Smooth muscle cell of trachea (primary cell): ENCODE results near the gene CRYZL1. TPM values are rescaled to one million over a fixed set of nuclear protein-coding genes. Genes with fewer than 3 reads are reported as not detected.

ENCODE experiments used
- total RNA-seq: library from RNA; depleted of rRNA; stranded (reverse); fragments of >200 nt; gene quantifications from 2 replicates; pipeline ENCODE4 v1.2.1, GENCODE V29; 2014

CRYZL1 gene
- total RNA-seq, result 36.9 and 41.2 TPM in 2 replicates

DNA sequence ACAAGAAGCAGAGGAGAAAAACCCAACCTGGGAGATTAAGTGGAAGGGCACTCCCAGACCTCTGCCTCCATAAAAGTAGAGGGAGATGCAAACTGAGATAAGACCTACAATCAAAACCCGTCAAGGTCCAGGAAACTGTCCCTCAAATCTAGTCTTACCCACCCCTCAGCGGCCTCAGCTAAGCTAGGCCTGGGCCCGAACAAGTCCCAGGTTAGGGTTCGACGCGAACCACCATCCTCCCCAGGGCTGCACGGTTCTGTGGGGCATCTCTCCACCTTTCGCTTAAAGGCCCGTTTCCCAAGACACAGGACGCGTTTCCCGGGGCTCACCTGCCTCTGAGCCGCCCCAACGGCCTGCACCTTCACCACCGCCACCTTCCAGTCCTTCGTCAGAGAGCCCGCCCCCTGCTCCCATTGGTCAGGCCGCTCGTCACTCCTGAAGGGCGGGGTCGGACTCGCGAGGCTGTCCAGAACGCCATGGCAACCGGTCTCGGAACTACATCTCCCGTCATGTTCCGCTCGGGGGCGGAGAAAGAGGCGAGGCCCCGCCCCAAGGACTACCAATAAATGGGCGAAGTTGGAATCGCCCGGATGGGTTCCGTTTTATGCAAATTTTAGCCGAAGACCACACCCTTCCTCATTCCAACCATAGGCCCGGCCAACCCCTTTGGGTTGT, at the start of gene CRYZL1:
CRYZL1 (minus strand) TSS at position 390 of the 675 bp plus-strand sequence. CDS start 10,190 bp downstream, outside the sequence.

GRCh38 chr21:33642027-33642895, 720 bp upstream of the CRYZL1 start, which contains the start of gene ITSN1:
TSS of gene ITSN1 (plus strand) at chr21:33642501. CDS start at chr21:33718829, 76,328 bp downstream.

DNA sequence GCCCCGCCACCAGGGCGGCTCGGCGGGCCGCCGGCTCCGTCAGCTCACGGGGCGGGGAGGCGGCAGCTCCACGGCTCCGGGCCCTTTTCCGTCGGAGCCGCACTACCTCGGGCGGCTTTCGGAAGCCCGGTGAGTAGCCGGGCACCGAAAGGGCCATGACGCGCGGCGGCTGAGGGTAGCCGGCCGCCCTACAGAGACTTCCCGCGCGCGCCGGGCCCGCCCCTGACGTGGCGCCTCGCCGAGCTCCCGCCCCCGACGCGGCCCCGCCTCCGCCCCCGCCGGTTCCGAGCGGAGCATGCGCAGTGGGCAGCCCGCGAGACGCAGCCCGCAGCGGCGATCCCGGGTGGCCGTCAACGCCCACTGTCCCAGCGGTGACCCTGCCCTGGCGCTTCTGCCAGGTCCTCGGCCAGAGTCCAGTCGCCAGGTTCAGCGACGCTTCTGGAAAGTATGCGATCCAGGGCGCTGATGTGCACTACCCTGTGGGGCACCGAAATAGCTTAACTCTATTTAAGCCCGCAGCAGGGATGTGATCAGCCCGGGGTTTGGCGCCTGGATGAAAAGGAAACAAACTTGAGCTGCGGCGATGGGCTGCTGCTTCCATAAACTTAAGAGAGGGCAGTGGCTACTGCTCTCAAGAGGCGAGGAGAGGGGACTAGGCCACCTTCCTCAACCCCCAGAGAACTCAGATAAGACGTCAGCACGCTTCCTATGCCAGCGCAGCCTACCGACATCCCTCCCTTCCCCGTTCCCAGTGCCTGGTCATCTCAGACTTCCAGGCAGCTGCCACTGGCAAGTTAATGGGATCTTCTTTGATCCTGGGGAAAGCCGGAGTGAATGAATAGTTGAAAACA, 52.8 kb downstream of the CRYZL1 start, which contains the start of gene DONSON:
DONSON (minus strand) TSS at position 200 of the 851 bp plus-strand sequence; CDS start at position 157, 43 bp downstream.

DNA sequence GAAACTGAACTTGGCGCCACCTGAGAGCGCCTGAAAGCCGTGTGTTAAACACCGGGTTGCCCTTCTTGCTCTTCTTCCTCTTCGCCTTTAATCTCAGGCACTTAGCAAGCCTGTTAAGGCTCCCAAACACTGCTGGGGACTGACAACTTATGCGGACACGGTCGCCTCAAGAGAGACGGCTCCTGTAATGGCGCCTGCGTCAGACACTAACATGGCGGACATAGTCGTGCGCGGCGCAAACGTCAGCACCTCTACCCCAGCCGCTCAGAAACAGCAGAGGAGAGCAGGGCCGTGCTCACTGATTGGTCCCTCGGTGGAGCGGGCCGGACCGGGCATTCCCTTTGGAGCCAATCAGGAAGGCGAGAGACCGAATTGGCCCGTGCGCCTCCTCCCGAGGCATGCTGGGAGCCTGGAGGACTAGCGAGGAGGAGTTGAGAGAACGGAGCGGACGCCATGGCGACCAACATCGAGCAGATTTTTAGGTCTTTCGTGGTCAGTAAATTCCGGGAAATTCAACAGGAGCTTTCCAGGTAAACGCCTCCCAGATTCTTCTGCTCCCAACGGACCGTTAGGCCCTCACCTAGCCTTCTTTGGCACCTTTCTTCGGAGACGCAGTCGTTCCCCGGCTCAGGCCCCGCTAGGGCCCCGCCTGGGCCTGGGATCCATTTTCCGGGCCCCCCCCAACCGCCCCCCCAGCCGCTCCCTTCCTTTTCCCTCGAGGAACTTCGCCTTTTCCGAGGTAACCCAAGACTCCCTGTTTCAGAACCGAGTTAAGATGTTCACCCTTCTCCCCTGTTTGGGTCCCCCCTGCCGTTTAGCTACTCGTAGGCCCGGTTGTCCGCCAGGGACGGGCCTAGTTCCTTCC, 98.7 kb downstream of the CRYZL1 start, which contains the start of gene SON:
SON (plus strand) TSS at position 399 of the 865 bp plus-strand sequence; CDS start at position 454, 55 bp downstream.

DNA sequence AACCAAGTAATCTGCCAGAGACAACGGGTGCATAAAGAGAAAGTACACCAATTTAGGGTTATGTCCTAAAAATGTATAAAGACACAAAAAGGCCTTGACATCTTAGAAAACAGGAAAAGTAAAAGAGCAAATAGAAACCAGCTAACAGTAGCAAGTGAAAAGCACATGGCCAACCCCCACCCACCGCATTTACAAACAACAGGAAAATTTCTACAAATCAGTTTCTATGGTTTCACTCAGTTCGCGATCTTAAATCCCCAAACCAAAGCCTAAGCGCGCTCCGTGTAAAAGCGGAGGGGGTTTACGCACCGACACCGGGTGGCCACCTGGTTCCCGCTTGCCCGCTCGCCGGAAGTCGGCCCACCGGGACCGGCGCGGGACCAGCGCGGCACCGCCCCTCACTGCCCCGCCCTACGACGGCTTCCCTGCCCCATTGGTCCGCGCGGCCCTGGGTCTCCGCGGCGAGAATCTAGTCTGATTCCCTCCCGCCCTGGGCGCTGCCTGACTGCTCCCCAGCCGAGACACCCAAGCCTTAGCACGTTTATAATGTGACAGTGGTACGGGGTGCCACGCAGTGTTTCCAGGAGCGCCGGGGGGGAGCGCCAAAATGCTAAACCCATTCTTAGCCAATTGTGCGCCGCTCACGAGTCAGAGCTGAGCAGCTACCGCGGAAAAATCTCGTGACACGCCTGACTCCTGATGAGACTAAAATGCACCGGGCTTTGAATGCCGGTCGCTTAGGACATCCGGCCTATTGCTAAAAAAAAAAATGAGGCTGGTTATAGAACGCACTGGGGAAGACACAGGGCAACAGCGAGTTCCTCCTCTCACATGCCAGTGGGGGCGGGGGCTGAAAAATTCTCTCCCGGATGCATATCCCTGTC, 99.5 kb downstream of the CRYZL1 start, which contains the start of gene GART:
GART (minus strand) TSS at position 362 of the 884 bp plus-strand sequence. CDS start 2,802 bp downstream, outside the sequence.

Other genes with a start within 250 kb of the CRYZL1 start
- gene IFNGR2, start 238.3 kb downstream of the CRYZL1 start, total RNA-seq, result 36.4 and 44.8 TPM in 2 replicates
- 25.8 and 37.1 TPM in 2 replicates for gene TMEM50B, start 161.8 kb downstream of the CRYZL1 start, total RNA-seq
- gene DNAJC28, start 150.0 kb downstream of the CRYZL1 start, total RNA-seq, result 1.3 and 3.2 TPM in 2 replicates
- gene GART, start 99.6 kb downstream of the CRYZL1 start, total RNA-seq, result 66.8 and 81.0 TPM in 2 replicates
- 140 and 202 TPM in 2 replicates for gene SON, start 98.7 kb downstream of the CRYZL1 start, total RNA-seq
- gene DONSON, start 53.1 kb downstream of the CRYZL1 start, total RNA-seq, result 7.9 and 15.4 TPM in 2 replicates
- gene ITSN1, start 760 bp upstream of the CRYZL1 start, total RNA-seq, result 35.3 and 44.0 TPM in 2 replicates